Frontal cortex (tissue), 4 donors: ENCODE measurements around the gene ACO2. TPM values are rescaled to one million over a fixed set of nuclear protein-coding genes. Genes with fewer than 3 reads are reported as not detected.
"Not testable (repeated sequence)": the region's sequence is repeated elsewhere in the genome, so short reads cannot be mapped to it uniquely, and the experiment has no call there.

ENCODE experiments used
- DNase-seq, 2 donors: peaks; one replicate each; pipeline ENCODE4 v3.0.0; 2012; ENCODE audit warnings: low spot score in 2 of 2
- FAIRE-seq: peaks from 2 replicates; lab custom pipeline; 2012; peaks lifted over from hg19 to GRCh38; lab: Jason Lieb, UNC
- total RNA-seq: library from RNA; depleted of rRNA; stranded (reverse); fragments of >200 nt; gene quantifications from one replicate; pipeline ENCODE4 v1.2.3, GENCODE V29; 2014
- donor health status: control.
- donor health status: control.
- donor health status: control.

ACO2 gene
- 72.2 TPM for total RNA-seq

- DNase-seq = peak; percentile 83 to 95
- FAIRE-seq = peak; percentile 53
Observed at GRCh38 chr22:41468381-41469217, at the start of gene ACO2, which contains the start of gene PHF5A. TSS of gene ACO2 (plus strand) at chr22:41469117. CDS start at chr22:41469147, 30 bp downstream. TSS of gene PHF5A (minus strand) at chr22:41468692. CDS start at chr22:41468653, 39 bp downstream.

DNA sequence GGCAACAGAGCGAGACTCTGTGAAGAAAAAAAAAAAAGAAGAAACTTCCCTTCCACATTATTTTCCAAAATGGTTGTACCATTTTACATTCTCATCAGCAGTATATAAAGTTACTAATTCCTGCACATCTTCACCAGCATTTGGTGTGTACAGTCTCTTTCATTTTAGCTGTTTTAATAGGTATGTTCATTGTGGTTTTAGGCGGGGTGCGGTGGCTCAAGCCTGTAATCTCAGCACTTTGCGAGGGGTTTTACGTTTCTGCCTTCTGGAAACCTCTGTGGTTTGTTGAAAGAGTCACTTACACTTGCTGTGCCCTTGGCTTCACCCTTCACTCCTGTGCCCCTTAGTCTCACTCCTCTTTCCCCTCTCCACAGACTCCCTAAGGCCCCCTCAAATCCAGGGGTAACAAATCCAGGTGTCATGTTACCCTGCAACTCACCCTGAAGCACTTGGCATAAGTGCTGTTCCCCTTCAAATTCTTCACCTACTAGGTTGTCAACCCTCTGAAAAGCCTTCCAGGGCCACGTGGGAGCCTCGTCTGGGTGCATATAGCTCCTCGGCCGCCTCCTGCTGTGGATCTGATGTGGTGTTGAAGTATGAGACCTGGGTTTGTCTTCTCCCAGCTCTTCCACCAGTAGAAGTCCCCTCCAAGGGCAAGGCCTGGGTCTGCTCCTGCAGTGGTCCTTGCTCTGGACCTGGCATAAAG lies 43.1 kb upstream of the ACO2 start:
- FAIRE-seq = no peak
- DNase-seq = no peak

- FAIRE-seq = no peak
- DNase-seq = no peak
Observed at GRCh38 chr22:41429232-41429950, 39.5 kb upstream of the ACO2 start.

DNA sequence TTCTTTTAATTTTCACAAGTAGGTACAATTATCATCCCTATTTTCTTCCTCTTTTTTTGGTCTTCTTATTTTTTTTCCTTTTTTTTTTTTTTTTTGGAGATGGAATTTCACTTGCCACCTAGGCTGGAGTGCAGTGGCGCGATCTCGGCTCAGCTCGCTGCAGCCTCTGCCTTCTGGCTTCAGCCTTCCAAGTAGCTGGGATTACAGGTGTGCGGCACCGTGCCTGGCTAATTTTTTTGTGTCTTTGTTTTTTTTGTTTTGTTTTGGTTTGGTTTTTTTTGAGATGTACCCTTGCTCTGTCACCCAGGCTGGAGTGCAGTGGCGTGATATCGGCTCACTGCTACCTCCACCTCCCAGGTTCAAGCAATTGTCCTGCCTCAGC lies 39.0 kb upstream of the ACO2 start:
- FAIRE-seq (no peak), DNase-seq (no peak)

DNA sequence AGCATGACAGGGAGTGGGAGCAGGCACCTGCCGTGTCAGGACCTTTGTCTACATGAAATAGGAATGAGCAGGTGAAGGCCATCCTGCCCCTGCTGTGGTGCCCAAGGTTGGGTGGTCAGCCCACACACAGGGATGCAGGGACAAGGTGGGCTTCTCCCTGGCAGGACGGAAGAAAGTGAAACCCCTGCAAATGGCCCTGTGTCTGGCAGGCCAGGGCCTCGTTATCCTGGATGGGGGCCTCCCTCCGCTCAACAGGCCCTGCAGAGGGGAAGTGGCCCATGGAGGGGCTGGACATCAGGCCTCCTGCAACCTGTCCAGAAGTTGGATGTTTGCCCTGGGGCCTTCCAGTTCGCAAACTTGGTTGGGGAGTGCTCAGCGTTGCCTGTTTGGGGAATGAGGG lies 37.3 kb upstream of the ACO2 start:
- FAIRE-seq (no peak), DNase-seq (no peak)

GRCh38 chr22:41433480-41433879 lies 35.4 kb upstream of the ACO2 start:
- not testable (repeated sequence) for FAIRE-seq, DNase-seq

GRCh38 chr22:41434361-41435003 lies 34.4 kb upstream of the ACO2 start:
- not testable (repeated sequence) for DNase-seq, FAIRE-seq

GRCh38 chr22:41435560-41435959 lies 33.4 kb upstream of the ACO2 start:
- FAIRE-seq (no peak), DNase-seq (no peak)

GRCh38 chr22:41436322-41437113 lies 32.4 kb upstream of the ACO2 start:
- no peak for FAIRE-seq
- DNase-seq = no peak

GRCh38 chr22:41437198-41437597 lies 31.7 kb upstream of the ACO2 start:
- no peak for FAIRE-seq
- DNase-seq = no peak

- not testable (repeated sequence) for DNase-seq, FAIRE-seq
Observed at GRCh38 chr22:41440511-41440910, 28.4 kb upstream of the ACO2 start.

GRCh38 chr22:41442240-41442792 lies 26.6 kb upstream of the ACO2 start:
- FAIRE-seq (no peak), DNase-seq (no peak)

- DNase-seq (peak; percentile 64 to 77), FAIRE-seq (no peak)
Observed at GRCh38 chr22:41444360-41445128, 24.4 kb upstream of the ACO2 start.

DNA sequence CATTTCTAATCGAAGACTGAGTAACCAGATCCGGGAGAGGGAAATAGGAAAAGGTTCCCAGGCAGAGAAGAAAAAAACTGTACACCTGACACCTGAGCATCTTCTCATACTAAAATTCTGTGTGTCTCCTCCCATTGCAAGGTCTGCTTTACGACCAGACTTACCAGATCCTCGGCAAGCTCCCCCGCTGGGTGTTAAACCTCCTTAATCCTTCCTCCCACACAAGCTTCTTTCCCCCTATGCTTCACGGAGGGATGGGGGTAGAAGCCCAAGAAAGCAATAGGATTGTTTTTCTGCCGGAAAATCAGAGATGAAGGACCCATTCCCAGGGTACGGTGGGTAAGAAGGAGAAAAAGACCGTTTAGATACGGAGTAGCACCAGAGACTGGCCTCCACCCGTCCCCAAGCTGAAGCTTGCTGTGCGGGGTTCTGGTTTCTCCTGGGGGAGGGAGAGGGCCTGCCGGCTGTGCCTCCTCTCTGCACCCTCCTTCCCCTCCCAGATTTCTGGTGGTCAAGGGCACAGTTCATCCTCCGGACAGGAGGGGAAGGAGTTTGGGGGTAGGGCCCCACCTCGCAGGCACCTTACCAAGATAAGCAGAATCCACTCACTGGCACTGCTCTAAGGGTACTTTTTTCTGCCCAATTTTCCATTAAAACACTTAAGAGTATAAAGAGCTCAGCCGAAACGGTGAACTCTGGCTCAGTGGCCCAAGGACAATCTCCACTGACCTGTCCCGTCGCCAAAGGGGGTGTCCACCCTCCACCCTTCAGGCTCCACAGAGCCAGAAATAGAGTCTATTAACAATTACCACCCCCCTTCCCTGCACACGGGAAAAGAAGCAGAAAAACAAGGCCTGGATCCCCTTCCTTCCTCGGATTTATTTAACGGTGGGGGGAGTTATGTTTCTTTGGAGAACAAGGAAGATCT lies 23.5 kb upstream of the ACO2 start:
- FAIRE-seq = no peak

GRCh38 chr22:41446057-41446501 lies 22.8 kb upstream of the ACO2 start:
- FAIRE-seq (no peak), DNase-seq (no peak)

More for the DNA sequence above, 23.5 kb upstream of the ACO2 start:
- no peak for DNase-seq

- DNase-seq (peak; percentile 68 to 82), FAIRE-seq (no peak)
Observed at GRCh38 chr22:41446639-41447434, 22.1 kb upstream of the ACO2 start, which contains the start of gene TOB2. TSS of gene TOB2 (minus strand) at chr22:41446801. CDS start at chr22:41437345, 9,456 bp downstream.
